Activated effector memory CD4-positive, alpha-beta T cell treated with Interleukin-2 at 50 U/mL for 16 hours (primary cell): Measurements from ENCODE around the gene INO80D.
"Not testable (repeated sequence)": the region's sequence is repeated elsewhere in the genome, so short reads cannot be mapped to it uniquely, and the experiment has no call there.

Experiments
- DNase-seq: peaks from one replicate; pipeline ENCODE4 v3.0.0-alpha.2; 2020

Gene INO80D

GRCh38 chr2:206015746-206016145 lies 70.2 kb downstream of the INO80D start:
- DNase-seq, result not testable (repeated sequence)

DNA sequence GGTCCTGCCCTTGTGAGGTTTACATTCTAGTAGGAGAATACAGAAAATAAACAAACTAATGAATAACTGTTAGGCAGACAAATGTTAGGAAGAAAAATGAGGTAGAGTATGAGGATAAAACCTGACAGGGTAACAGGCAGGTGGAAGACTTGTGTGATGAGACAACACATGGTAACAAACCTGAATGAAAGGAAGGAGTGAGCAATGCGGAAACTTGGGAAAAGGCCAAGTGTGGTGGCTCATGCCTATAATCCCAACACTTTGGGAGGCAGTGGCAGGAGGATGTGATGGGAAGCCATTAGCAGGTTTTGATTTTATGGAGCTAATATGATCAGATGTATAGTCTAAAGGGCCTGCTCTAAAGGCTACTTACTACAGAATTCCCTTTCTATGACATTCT lies 74.2 kb downstream of the INO80D start:
- no peak for DNase-seq

DNA sequence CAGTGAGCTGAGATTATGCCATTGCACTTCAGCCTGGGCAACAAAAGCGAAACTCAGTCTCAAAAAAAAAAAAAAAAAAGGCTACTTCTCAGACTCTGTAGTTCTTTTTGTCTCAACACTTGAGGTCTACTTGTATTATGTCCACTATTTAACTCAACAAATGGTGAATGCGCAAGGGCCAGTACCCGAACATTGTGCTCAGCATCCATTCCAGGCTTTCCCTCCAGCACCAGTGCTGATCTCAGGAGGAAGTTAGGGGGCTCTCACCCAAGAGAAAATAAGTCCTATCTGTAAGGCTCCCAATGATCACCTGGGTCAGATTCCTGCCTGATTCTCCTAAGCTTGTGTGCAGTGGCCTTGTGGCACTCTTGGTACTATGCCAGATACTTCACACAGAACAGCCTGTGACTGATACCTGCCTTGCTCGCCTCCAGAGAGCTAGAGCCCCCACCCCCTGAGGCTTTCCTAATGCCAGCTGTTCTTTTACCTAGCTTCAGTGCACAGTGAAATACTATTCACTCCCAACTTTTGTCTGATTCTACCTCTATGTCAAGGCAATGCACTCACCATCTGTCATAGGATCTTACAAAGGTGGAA lies 74.9 kb downstream of the INO80D start:
- DNase-seq, result no peak

GRCh38 chr2:206004004-206004693 lies 81.8 kb downstream of the INO80D start:
- DNase-seq, result no peak

DNA sequence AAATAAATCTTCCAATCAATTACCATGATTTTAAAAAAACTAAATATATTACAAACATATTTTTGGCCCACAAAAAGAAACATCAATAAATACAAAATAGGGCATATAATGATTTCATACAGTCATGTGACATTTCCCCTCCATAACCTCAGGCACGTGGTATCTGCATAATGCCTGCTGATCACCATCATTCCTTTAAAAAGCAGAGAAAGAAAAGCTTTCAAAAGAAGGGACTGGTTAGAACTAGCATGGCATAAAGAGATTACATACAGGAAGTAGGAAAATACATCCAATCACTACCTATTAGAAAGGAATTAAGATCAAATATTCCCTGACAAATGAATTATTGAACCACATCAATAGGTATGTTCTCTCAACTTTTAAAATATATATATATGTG lies 83.5 kb downstream of the INO80D start:
- DNase-seq, result no peak

DNA sequence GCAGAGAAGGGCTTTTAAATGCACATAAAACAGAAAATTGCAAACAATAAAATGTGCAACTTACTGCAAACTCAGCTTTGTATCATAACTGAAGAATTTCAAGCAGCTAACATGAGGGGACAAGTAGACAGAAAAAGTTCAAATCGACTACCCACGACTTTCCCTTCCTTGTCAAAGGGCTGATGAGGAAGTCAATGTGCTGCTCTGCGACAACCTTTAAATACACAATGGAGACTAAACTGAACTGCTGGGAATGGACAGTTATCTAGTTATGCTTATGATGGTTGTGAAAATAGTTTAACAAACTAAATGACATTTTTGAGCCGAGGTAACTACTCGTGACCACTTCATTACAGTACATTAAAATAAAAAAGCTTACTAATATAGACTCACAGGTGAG lies 84.1 kb downstream of the INO80D start:
- no peak for DNase-seq

GRCh38 chr2:206000776-206001175 lies 85.2 kb downstream of the INO80D start:
- no peak for DNase-seq

- no peak for DNase-seq
Measured at GRCh38 chr2:205998583-205998982, 87.4 kb downstream of the INO80D start.

GRCh38 chr2:205996161-205996560 lies 89.8 kb downstream of the INO80D start:
- no peak for DNase-seq

DNA sequence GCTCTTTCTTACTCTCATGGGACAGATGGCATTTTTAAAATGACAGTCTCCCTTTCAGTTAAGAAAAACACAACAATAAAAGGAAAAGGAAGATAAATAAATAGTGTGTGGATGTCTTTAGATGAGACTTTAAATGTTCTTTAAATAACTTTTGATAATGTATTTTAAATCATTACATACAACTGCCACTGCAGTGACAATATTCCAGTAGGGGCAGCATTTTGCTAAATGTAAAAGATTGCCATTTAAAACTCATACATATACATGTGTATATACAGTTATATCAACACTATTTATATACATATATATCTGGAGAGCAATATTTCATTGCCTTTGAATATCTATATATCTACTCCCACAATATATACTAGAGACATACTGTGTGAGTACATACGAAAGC lies 90.7 kb downstream of the INO80D start:
- DNase-seq, result no peak

GRCh38 chr2:205994344-205994743 lies 91.6 kb downstream of the INO80D start:
- no peak for DNase-seq

GRCh38 chr2:205990104-205990503 lies 95.9 kb downstream of the INO80D start:
- DNase-seq, result no peak

DNA sequence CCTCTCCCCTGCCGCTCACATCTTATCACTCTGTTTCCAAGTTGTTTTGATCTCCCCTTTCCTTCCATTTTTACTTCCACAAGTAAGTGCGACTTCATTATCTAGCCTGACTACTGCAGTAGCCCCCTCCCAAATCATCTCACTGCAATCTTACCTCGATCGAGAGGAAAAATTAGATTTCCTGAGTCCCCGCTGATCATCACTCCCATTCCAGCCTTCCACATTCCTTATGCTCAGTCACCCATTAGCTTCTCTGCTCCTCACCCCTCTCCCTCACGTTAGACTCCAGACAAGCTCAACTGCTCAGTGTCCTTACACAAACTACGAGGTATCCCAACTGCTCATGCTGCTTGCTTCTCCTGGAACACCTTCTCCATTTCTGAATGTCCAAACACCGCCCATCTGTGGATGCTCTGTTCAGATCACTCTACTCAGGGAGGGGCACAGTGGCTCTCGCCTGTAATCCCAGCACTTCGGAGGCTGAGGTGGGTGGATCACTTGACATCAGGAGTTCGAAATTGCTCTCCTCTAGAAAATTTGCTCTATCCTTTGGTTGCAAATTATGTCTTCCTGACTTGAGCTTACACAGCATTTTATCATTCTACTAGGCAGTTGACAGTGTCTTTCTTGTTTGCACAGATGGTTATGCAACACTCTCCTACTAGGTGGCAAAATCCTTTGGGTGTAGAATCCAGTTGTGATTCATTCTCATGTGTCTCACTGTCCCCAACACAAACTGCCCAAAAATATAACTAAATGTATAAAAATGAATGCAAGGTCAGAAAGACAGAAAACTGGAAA lies 96.5 kb downstream of the INO80D start:
- no peak for DNase-seq

GRCh38 chr2:205988681-205989080 lies 97.3 kb downstream of the INO80D start:
- DNase-seq, result not testable (repeated sequence)

- DNase-seq, result no peak
Measured at GRCh38 chr2:205988274-205988673, 97.7 kb downstream of the INO80D start.

DNA sequence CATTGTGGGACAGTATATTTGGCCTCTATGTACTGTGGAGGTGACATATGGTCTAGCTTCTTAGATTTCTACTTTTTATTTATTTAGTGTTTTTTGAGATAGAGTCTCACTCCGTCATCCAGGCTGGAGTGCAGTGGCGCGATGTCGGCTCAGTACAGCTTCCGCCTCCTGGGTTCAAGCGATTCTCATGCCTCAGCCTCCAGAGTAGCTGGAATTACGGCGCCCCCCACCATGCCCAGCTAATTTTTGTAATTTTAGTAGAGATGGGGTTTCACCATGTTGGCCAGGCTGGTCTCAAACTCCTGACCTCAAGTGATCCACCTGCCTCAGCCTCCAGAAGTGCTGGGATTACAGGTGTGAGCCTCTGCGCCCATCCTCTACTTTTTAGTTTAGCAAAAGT lies 99.6 kb downstream of the INO80D start:
- not testable (repeated sequence) for DNase-seq

DNA sequence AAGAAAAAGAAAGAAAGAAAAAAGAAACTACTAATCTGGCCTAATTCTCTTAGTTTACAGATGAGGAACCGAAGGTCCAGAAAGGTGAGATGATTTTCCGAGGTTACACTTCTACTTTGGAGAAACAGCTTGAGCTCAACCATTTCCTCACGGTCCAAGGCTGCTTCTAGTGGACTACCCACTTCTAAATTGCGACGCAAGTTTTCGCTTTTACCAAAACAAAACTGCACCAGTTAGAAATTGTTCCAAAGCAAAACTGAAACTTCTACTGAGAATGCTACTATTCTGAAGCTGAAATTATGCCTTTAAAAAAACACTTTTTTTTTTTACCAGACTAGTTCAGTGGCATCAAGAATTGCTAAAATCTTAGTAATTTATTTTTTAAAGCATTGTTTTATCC lies 101.6 kb downstream of the INO80D start:
- DNase-seq, result no peak

DNA sequence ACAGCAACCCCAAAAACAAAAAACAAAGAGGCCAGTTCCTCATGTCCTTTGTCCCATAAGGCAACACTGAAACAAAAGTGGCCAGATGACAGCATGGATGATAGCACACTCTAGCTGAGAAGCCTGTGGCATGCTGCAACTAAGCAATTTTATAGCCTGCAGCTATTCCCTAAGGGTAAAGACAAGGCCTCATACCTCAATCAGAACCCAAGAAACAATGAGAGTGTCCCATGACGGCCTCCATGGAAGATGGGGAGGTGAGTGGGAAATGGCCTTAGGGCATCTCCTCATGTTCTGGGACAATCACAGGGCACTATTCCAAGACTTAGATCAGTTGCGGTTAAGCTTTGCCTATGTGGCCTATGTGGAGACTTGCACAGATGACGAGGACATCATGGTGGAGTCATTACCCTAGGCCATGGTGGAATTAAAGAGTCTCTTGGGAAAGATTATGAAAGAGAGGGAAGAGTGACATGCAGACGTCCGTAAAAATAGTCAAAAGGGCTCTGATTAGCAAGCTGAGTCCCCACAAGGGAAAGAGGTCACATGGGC lies 103.1 kb downstream of the INO80D start:
- DNase-seq, result no peak

DNA sequence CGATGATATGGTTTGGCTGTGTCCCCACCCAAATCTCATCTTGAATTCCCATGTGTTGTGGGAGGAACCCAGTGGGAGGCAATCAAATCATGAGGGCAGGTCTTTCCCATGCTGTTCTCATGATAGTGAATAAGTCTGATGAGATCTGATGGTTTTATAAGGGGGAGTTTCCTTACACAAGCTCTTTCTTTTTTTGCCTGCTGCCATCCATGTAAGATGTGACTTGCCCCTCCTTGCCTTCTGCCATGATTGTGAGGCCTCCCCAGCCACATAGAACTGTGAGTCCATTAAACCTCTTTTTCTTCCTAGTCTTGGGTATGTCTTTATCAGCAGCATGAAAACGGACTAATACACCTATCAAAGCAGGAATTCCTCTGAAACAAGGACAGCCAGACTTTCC lies 107.2 kb downstream of the INO80D start:
- not testable (repeated sequence) for DNase-seq

- not testable (repeated sequence) for DNase-seq
Measured at GRCh38 chr2:205977699-205978098, 108.3 kb downstream of the INO80D start.

GRCh38 chr2:205976934-205977659 lies 108.9 kb downstream of the INO80D start:
- not testable (repeated sequence) for DNase-seq

- no peak for DNase-seq
Measured at GRCh38 chr2:205976120-205976814, 109.7 kb downstream of the INO80D start.
